Parathyroid adenoma (tissue), 2 donors: Measurements from ENCODE around the gene ZNF143.
A peak's percentile ranks its signal among the peaks of the same experiment; 100 is the strongest.

Experiments
- H2AFZ ChIP-seq: fragments of 300-600 bp; sonication (generic); one replicate; pipeline ENCODE4 v1.7.0; 2017; ENCODE audit warnings: antibody characterized with exemption, mild to moderate bottlenecking
- H3K27ac ChIP-seq: fragments of 300-600 bp; sonication (generic); one replicate; pipeline ENCODE4 v1.7.0; 2017
- H3K27me3 ChIP-seq: fragments of 300-600 bp; sonication (generic); one replicate; pipeline ENCODE4 v1.7.0; 2017; ENCODE audit warnings: low read length; ENCODE audit not compliant: control insufficient read depth, insufficient read depth
- H3K36me3 ChIP-seq: fragments of 300-600 bp; sonication (generic); one replicate; pipeline ENCODE4 v1.7.0; 2017; ENCODE audit warnings: low read length; ENCODE audit not compliant: control insufficient read depth, insufficient read depth
- H3K4me1 ChIP-seq: fragments of 300-600 bp; sonication (generic); one replicate; pipeline ENCODE4 v1.7.0; 2017; ENCODE audit warnings: control low read depth
- H3K4me2 ChIP-seq: fragments of 300-600 bp; sonication (generic); one replicate; pipeline ENCODE4 v1.7.0; 2017; ENCODE audit warnings: low read length
- H3K4me3 ChIP-seq: fragments of 300-600 bp; sonication (generic); one replicate; pipeline ENCODE4 v1.7.0; 2017; ENCODE audit warnings: low read depth, low read length
- H3K79me2 ChIP-seq: fragments of 300-600 bp; sonication (generic); one replicate; pipeline ENCODE4 v1.7.0; 2017; ENCODE audit warnings: control low read depth
- H3K9ac ChIP-seq: fragments of 300-600 bp; sonication (generic); one replicate; pipeline ENCODE4 v1.7.0; 2017; ENCODE audit warnings: mild to moderate bottlenecking
- H3K9me3 ChIP-seq: fragments of 300-600 bp; sonication (generic); one replicate; pipeline ENCODE4 v1.7.0; 2017; ENCODE audit warnings: low read length; ENCODE audit not compliant: control insufficient read depth
- CTCF ChIP-seq: fragments of 300-600 bp; sonication (generic); IDR thresholded peaks from one replicate; pipeline ENCODE4 v1.7.0; 2017; ENCODE audit warnings: antibody characterized with exemption, mild to moderate bottlenecking
- donor health status: primary hyperparathyroidism.

The ZNF143 gene

GRCh38 chr11:9568854-9569587 is 108.2 kb downstream of the ZNF143 start:
- no peak overlapping the region for H3K9ac ChIP-seq
- H3K4me2 ChIP-seq: peak overlapping the region; percentile 65
- no peaks in the 10 kb centered on the region for H3K27me3 ChIP-seq
- H3K9me3 ChIP-seq: no peaks in the 10 kb centered on the region
- peak overlapping the region; percentile 97 for H3K27ac ChIP-seq
- peaks cover 21% of the 10 kb centered on the region for H3K4me1 ChIP-seq
- no peak for TF ChIP-seq CTCF
- H3K79me2 ChIP-seq: no peaks in the 10 kb centered on the region
- peak overlapping the region; percentile 72 for H2AFZ ChIP-seq
- H3K36me3 ChIP-seq: no peaks in the 10 kb centered on the region
- peak overlapping the region; percentile 27 for H3K4me3 ChIP-seq

GRCh38 chr11:9569588-9570164 is 108.9 kb downstream of the ZNF143 start:
- Histone ChIP-seq H3K36me3 (no peaks in the 10 kb centered on the region), H3K9me3 (no peaks in the 10 kb centered on the region), H3K4me1 (peaks cover 21% of the 10 kb centered on the region), H3K27ac (peak overlapping the region; percentile 97), H3K27me3 (no peaks in the 10 kb centered on the region), H3K79me2 (no peaks in the 10 kb centered on the region), H2AFZ (peak overlapping the region; percentile 72), H3K9ac (no peak overlapping the region), H3K4me3 (no peak overlapping the region), H3K4me2 (peak overlapping the region; percentile 65)
- no peak for TF ChIP-seq CTCF

GRCh38 chr11:9570313-9571025 is 109.7 kb downstream of the ZNF143 start:
- Histone ChIP-seq H3K9ac (no peak overlapping the region), H3K27ac (peak overlapping the region; percentile 97), H3K27me3 (no peaks in the 10 kb centered on the region), H3K9me3 (no peaks in the 10 kb centered on the region), H3K4me3 (no peak overlapping the region), H3K4me1 (peaks cover 21% of the 10 kb centered on the region), H3K4me2 (no peak overlapping the region), H3K79me2 (no peaks in the 10 kb centered on the region), H3K36me3 (no peaks in the 10 kb centered on the region), H2AFZ (no peak overlapping the region)
- TF ChIP-seq CTCF: no peak

GRCh38 chr11:9571071-9571762 is 110.4 kb downstream of the ZNF143 start:
- Histone ChIP-seq H3K4me1 (peaks cover 15% of the 10 kb centered on the region), H3K79me2 (no peaks in the 10 kb centered on the region), H3K4me2 (no peak overlapping the region), H3K4me3 (no peak overlapping the region), H3K9ac (no peak overlapping the region), H3K27me3 (no peaks in the 10 kb centered on the region), H3K27ac (no peak overlapping the region), H3K36me3 (no peaks in the 10 kb centered on the region), H3K9me3 (no peaks in the 10 kb centered on the region), H2AFZ (no peak overlapping the region)
- no peak for TF ChIP-seq CTCF
